ENCODE data around the gene TANGO2. TPM values are rescaled to one million over a fixed set of nuclear protein-coding genes. Genes with fewer than 3 reads are reported as not detected.
A peak's percentile ranks its signal among the peaks of the same experiment; 100 is the strongest.

The TANGO2 gene
- total RNA-seq, 1 donor from 2014 or later: 17.4 TPM

DNA sequence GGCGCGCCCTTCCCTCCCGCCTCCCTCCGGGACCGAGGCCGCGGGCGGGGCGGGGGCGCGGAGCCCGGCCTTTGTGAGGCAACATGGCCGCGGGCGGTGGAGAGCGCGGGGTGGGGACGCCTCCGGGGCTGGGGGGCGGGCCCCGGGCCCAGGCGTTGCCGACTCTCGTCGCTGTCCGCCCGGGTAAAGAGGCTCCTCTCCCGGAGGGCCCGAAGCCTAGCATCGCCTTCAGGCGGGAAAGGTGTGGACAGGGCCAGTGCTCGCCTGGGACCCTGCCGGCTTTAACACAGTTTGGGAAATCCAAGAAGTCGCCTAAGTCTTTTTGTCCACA lies 59.5 kb downstream of the TANGO2 start:
- Mint-ChIP-seq H3K27me3 (no peaks in the 10 kb centered on the region), H3K36me3 (peaks cover 11% of the 10 kb centered on the region), H3K9me3 (no peaks in the 10 kb centered on the region), H3K4me3 (peak overlapping the region; percentile 95), H3K4me1 (ENCODE audit: unreplicated experiment) (peaks cover 42% of the 10 kb centered on the region), H3K27ac (peak overlapping the region; percentile 76)
- TF ChIP-seq, protein P1, sequence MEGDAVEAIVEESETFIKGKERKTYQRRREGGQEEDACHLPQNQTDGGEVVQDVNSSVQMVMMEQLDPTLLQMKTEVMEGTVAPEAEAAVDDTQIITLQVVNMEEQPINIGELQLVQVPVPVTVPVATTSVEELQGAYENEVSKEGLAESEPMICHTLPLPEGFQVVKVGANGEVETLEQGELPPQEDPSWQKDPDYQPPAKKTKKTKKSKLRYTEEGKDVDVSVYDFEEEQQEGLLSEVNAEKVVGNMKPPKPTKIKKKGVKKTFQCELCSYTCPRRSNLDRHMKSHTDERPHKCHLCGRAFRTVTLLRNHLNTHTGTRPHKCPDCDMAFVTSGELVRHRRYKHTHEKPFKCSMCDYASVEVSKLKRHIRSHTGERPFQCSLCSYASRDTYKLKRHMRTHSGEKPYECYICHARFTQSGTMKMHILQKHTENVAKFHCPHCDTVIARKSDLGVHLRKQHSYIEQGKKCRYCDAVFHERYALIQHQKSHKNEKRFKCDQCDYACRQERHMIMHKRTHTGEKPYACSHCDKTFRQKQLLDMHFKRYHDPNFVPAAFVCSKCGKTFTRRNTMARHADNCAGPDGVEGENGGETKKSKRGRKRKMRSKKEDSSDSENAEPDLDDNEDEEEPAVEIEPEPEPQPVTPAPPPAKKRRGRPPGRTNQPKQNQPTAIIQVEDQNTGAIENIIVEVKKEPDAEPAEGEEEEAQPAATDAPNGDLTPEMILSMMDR (conservative IDR thresholded peaks at IDR 0.05): no peak
- DNase-seq (ENCODE audit: extremely low spot score, unreplicated experiment): no peak

DNA sequence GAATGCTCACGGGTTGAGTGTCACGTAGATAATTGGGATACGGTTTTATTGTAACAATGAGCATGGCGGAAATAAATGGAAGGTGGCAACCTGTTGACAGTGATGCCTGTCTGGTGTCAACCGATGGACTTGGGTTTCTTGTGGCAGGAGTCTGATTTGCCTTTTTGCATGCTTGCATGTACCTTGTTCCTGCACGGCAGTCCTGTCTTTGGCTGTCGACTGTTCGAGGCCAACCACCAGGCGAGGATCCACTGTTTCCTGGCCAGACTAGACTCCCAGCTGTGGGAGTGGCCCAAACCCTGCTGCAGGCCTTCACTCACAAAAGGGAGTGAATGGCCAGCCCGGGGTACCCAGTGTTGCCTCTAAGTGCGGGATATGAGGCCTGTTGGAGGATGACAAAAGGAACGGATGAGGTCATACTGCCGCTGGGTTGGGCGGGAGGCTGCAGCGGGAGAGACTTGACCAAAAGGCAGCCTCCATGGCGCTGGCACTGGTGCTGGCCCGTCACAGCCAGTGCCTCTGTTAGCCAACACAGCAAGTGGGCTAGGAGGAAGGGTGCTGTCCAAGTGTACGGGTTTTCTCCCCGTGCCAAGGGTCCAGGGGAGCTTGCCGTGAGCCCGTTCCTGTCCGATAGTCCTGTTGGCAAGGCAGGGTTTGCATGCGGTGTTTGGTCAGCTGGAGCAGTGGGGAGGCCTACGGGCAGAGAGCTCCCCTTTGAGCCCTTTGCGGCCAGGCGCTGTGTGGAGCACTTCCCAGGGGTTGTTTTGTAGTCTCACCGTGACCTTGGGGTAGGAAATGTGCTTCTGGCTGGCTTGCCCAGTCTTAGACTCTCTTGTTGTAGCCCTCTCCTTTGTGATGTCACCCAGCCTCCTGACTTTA lies 60.1 kb downstream of the TANGO2 start:
- Mint-ChIP-seq H3K27me3 (no peaks in the 10 kb centered on the region), H3K9me3 (no peaks in the 10 kb centered on the region), H3K27ac (peak overlapping the region; percentile 76), H3K4me3 (peak overlapping the region; percentile 95), H3K36me3 (peaks cover 11% of the 10 kb centered on the region), H3K4me1 (ENCODE audit: unreplicated experiment) (peaks cover 42% of the 10 kb centered on the region)
- DNase-seq (ENCODE audit: extremely low spot score, unreplicated experiment): no peak
- TF ChIP-seq, protein P1 (conservative IDR thresholded peaks at IDR 0.05): no peak

DNA sequence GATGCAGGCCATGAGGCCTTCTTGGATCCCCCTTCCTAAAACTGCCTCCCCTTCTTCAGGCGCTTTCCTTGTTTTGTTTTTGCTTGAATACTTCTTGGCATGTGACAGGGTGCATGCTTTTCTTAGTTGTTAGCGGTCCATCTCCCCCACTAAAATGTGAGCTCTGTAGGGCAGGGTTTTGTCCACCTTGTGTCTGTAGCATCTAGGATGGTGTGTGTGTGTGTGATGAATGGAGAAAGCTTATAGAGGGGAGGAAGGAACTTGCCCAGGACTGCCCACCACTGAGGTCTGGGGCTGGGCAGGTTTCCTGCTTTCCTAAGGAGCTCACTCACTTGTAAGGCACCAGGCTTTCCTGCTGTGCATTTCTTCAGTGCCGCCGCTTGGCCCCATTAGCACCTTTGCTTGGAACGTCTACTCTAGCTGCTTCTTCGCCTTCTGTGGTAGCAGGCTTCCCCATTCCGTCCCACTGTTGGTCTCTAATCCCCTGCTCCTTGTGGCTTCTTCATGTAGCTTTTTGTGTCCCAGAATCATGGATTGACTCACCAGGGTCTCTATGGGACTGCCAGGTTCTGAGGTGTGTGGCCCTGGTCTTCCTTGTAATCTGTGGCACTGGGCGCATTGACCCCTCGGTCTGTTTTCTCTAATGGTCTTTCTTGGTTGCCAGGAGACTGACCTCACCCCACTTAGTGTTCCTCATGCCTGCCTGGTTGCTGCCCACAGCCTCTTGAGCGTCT lies 62.4 kb downstream of the TANGO2 start:
- no peak for DNase-seq (ENCODE audit: extremely low spot score, unreplicated experiment)
- H3K4me1 Mint-ChIP-seq (ENCODE audit: unreplicated experiment): peaks cover 32% of the 10 kb centered on the region
- no peaks in the 10 kb centered on the region for H3K9me3 Mint-ChIP-seq
- no peaks in the 10 kb centered on the region for H3K27me3 Mint-ChIP-seq
- peaks cover 28% of the 10 kb centered on the region for H3K36me3 Mint-ChIP-seq
- TF ChIP-seq, protein P1 (conservative IDR thresholded peaks at IDR 0.05): no peak
- H3K27ac Mint-ChIP-seq: peak overlapping the region; percentile 75
- peak overlapping the region; percentile 95 for H3K4me3 Mint-ChIP-seq

DNA sequence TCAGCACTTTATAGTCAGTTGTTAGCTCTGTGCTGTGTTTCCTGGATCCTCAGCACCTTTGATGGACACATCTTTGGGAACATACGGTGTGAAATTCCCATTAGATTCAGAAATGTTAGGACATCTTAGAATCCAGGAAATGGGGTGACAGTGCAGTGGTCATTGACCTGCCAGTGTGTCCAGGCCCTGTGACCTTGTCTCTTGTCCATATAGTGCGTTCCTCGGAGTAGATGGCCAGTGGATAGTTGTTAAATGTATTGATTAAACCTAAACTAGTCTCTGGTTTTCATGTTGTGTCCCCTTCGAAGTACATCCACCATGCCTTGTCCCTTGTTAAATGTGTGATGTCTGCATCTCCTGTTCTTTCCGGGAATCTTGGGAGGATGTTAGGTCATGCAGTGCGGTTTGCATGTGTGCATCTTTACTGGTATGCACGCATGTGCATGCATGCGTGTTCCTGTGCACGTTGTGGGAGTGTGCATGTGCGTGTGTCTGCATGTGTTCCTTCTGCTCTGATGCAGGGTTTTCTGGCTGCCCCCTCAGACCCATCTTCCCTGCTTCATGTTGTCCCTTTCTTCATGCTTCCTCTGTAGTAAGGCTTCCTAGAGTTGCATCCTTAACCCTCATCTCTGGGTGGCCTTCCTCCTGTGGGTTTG lies 63.1 kb downstream of the TANGO2 start:
- no peaks in the 10 kb centered on the region for H3K9me3 Mint-ChIP-seq
- DNase-seq (ENCODE audit: extremely low spot score, unreplicated experiment): no peak
- H3K27ac Mint-ChIP-seq: peak overlapping the region; percentile 75
- peaks cover 32% of the 10 kb centered on the region for H3K4me1 Mint-ChIP-seq (ENCODE audit: unreplicated experiment)
- H3K4me3 Mint-ChIP-seq: peak overlapping the region; percentile 95
- TF ChIP-seq, protein P1 (conservative IDR thresholded peaks at IDR 0.05): no peak
- peaks cover 28% of the 10 kb centered on the region for H3K36me3 Mint-ChIP-seq
- no peaks in the 10 kb centered on the region for H3K27me3 Mint-ChIP-seq

DNA sequence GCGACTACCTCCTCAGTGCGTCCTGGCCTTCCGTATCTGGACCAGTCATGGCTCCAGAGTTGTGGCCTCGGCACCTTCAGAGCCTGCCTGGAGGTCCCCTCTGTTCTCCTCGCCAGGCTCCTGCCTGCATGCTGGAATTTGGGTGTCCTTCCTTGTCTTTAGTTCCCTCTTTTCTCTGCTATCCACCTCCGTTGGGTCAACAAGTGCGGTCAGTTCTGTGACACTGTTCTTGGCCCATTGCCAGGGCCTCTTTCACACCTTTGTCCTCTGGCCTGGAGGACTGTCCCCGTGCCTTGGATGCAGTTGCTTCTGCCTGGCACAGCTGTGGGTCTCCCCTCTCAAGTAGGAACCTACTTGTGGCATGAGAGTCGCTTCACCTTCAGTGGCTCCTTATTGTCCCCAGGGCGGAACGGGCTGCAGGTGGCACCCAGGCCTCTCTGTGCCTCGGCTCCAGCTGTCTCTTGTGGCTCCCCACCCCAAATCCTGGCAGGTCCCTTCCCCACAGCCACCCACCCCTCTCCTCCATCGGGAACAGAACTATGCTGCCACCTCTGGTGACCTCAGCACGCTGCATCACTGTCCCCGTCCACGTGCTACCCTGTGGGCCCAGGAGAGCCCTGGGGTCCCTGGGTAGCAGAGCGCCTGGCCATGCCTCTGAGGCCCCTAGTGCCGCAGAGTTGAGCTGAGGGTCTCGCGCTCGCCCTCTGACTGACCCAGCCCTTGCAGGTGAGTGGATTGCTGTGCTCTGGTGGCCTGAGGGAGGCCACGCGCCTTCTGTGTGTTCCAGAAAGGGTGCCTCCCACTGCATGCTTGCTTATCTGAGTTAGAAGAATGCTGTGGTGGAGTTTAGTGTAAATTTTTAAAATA lies 63.9 kb downstream of the TANGO2 start:
- H3K36me3 Mint-ChIP-seq: peaks cover 32% of the 10 kb centered on the region
- peak overlapping the region; percentile 75 for H3K27ac Mint-ChIP-seq
- H3K27me3 Mint-ChIP-seq: no peaks in the 10 kb centered on the region

More for the DNA sequence above, 63.9 kb downstream of the TANGO2 start:
- Mint-ChIP-seq H3K4me3 (peak overlapping the region; percentile 69), H3K4me1 (ENCODE audit: unreplicated experiment) (peaks cover 32% of the 10 kb centered on the region), H3K9me3 (no peaks in the 10 kb centered on the region)
- TF ChIP-seq, protein P1 (conservative IDR thresholded peaks at IDR 0.05): peak; percentile 66
- no peak for DNase-seq (ENCODE audit: extremely low spot score, unreplicated experiment)
